K562 (cell line): ENCODE results near the gene DNAH3. TPM values are rescaled to one million over a fixed set of nuclear protein-coding genes. Genes with fewer than 3 reads are reported as not detected.

Experiments
- EHMT2 ChIP-seq: fragments of 450-650 bp; IDR thresholded peaks from 2 replicates; pipeline ENCODE4 v1.6.1; 2018; ENCODE audit warnings: antibody characterized with exemption
- MIER1 ChIP-seq: fragments of 450-650 bp; IDR thresholded peaks from 2 replicates; pipeline ENCODE4 v1.6.1; 2016; ENCODE audit warnings: antibody characterized with exemption, mild to moderate bottlenecking, low read depth
- STAT5B ChIP-seq: fragments of 250-450 bp; sonication (Bioruptor Pico); IDR thresholded peaks from 2 replicates; pipeline ENCODE4 v1.8.0; 2021; ENCODE audit warnings: mild to moderate bottlenecking, inconsistent platforms
- XRCC3 ChIP-seq: fragments of 450-650 bp; IDR thresholded peaks from 2 replicates; pipeline ENCODE4 v1.6.1; 2017; ENCODE audit warnings: mild to moderate bottlenecking, moderate library complexity
- polyA plus RNA-seq, 8 experiments: library from polyadenylated mRNA; depleted of rRNA in 4 of 8; stranded (reverse) in 5 of 8; unstranded in 3 of 8; fragments of >200 nt; fragmentation: Nextera tagmentation in 2 of 8; fragmentation: Illumina TruSeq in 1 of 8; extraction: Ambion mirVana in 2 of 8; extraction: Trizol in 1 of 8; gene quantifications; 2 replicates each; pipeline versions ENCODE4 v1.2.1 to v1.2.3, GENCODE V29; 2011 to 2014; ENCODE audit warnings: inconsistent platforms in 1 of 8, missing spikeins in 1 of 8
- total RNA-seq, 7 experiments: library from RNA; depleted of rRNA in 6 of 7; stranded (reverse); fragments of >200 nt in 6 of 7; fragmentation: Illumina TruSeq in 2 of 7; extraction: Trizol in 2 of 7; gene quantifications; 2 replicates each; pipeline versions ENCODE4 v1.2.1 to v1.2.3, GENCODE V29; 2011 to 2021; ENCODE audit warnings: low replicate concordance in 1 of 7
- TF ChIP-seq, protein P1 (sequence below), 2 experiments: fragments of 450-650 bp; IDR thresholded peaks; 2 replicates each; pipeline ENCODE4 v1.6.1; 2016; ENCODE audit warnings: mild to moderate bottlenecking in 2 of 2, borderline replicate concordance in 1 of 2, low read depth in 1 of 2, moderate library complexity in 1 of 2

DNAH3 gene
- total and polyA plus RNA-seq, 9 of the 15 experiments (the other 6 are each of a cell fraction or from before 2014, with no cell fraction given), result 0.32 to 0.84 (median 0.44) TPM

DNA sequence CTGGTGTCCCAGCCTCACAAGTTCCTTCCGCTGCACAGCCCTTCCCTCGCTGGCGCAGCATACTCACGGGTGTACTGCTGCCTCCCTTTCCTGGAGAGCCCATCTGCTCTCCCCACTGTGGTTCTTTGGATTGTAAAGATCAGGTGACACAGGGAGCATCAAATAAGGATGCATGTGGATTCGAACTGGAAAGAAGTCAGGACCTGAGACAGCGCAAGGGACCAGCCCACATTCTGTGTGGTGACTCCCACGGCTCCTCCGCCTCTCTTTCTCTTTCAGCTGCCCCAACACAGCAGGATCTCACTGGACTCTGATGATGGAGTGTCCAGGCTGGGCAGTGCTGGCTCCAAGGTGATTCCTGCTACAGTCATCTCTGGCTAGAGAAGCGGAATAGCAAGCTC is 15.9 kb upstream of the DNAH3 start (continued):
- TF ChIP-seq, protein P1, sequence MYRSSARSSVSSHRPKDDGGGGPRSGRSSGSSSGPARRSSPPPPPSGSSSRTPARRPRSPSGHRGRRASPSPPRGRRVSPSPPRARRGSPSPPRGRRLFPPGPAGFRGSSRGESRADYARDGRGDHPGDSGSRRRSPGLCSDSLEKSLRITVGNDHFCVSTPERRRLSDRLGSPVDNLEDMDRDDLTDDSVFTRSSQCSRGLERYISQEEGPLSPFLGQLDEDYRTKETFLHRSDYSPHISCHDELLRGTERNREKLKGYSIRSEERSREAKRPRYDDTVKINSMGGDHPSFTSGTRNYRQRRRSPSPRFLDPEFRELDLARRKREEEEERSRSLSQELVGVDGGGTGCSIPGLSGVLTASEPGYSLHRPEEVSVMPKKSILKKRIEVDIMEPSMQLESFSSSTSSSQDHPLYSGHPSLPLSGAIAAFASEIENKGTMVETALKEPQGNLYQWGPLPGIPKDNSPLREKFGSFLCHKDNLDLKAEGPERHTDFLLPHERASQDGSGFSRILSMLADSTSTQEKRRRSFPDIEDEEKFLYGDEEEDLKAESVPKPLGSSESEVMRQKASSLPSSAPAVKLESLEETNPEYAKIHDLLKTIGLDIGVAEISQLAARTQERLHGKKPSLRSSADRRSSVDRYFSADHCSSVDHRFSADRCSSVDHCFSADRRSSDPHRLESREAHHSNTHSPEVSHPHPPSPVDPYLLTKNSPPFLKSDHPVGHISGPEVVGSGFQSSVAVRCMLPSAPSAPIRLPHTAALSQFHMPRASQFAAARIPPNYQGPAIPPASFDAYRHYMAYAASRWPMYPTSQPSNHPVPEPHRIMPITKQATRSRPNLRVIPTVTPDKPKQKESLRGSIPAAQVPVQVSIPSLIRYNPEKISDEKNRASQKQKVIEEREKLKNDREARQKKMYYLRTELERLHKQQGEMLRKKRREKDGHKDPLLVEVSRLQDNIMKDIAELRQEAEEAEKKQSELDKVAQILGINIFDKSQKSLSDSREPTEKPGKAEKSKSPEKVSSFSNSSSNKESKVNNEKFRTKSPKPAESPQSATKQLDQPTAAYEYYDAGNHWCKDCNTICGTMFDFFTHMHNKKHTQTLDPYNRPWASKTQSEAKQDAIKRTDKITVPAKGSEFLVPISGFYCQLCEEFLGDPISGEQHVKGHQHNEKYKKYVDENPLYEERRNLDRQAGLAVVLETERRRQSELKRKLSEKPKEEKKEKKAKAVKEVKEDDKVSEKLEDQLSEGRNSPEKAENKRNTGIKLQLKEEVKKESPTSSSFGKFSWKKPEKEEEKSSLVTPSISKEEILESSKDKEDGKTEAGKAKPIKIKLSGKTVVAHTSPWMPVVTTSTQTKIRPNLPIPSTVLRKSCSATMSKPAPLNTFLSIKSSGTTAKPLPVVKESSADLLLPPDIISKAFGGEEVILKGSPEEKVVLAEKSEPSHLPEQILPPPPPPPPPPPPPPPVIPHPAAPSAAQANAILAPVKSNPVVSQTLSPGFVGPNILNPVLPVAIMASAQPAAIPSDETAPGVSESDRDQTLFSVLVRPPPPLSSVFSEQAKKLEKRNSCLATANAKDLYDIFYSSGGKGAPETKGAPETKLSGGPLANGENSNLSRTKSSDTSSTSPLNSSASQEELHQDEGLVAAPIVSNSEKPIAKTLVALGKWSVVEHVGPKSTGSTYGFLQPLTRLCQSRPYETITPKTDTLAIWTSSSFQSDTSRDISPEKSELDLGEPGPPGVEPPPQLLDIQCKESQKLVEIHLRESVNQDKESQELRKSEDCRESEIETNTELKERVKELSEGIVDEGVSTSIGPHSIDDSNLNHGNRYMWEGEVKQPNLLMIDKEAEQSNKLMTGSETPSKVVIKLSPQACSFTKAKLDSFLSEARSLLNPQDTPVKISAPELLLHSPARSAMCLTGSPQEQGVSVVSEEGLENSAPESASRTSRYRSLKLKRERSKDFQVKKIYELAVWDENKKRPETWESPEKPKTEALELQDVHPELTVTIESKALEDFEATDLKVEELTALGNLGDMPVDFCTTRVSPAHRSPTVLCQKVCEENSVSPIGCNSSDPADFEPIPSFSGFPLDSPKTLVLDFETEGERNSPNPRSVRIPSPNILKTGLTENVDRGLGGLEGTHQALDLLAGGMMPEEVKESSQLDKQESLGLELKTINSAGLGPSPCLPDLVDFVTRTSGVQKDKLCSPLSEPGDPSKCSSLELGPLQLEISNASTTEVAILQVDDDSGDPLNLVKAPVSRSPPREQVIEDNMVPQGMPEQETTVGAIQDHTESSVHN (IDR thresholded peaks at IDR 0.05; ENCODE audit: borderline replicate concordance in 1 of 2, low read depth in 1 of 2), result no peak
- peak; percentile 71 for TF ChIP-seq MIER1
- peak; percentile 69; the same call in 1 of the 2 replicates for TF ChIP-seq EHMT2
- no peak for TF ChIP-seq STAT5B (CRISPR knock-in tag)
- TF ChIP-seq XRCC3, result no peak
